Endothelial cell of coronary artery (primary cell): ENCODE data around the gene SELENOI. TPM values are rescaled to one million over a fixed set of nuclear protein-coding genes. Genes with fewer than 3 reads are reported as not detected.

Source experiments
- total RNA-seq: library from RNA; depleted of rRNA; stranded (reverse); fragments of >200 nt; gene quantifications from 2 replicates; pipeline ENCODE4 v1.2.3, GENCODE V29; 2014

Gene SELENOI, protein sequence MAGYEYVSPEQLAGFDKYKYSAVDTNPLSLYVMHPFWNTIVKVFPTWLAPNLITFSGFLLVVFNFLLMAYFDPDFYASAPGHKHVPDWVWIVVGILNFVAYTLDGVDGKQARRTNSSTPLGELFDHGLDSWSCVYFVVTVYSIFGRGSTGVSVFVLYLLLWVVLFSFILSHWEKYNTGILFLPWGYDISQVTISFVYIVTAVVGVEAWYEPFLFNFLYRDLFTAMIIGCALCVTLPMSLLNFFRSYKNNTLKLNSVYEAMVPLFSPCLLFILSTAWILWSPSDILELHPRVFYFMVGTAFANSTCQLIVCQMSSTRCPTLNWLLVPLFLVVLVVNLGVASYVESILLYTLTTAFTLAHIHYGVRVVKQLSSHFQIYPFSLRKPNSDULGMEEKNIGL
- total RNA-seq = 13.5 and 14.0 TPM in 2 replicates

GRCh38 chr2:26345545-26346453, at the start of gene SELENOI:
SELENOI (plus strand) TSS chr2:26346143; CDS start chr2:26346233, 90 bp downstream.

DNA sequence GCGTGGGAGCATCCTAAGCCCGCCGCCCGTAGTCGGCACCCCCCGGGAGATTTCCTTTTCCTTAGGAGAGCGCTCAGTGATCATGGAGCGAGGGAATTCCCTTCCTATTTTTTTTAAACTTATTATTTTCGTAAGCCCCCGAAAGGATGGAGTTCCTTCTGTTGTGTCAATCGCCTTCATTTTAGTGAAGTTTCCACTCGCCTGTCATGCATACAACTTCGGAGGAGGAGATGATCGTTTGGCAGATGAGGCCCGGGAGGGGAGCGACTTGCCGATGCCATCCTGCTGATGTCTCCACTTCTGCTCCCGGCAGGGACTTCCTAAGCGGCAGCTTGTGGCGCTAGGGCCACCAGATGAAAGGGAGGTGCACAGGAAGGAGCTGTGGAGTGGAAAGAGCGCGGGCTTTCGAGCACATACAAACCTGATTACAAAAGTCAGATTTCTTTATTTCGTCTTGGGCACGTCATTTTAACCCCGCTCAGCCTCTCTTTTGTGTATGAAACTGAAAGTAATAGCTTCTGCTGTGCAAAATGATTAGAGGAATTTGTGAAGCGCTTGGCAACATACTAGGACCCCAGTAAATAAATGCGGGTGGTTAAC, 611 bp downstream of the SELENOI start, which contains the start of gene ADGRF3:
ADGRF3 (minus strand) TSS at position 336 of the 600 bp plus-strand sequence. CDS start 555 bp downstream, outside the sequence.

GRCh38 chr2:26401739-26402541, 56.0 kb downstream of the SELENOI start, which contains the start of gene DRC1:
DRC1 (plus strand) TSS chr2:26401920; CDS start chr2:26401990, 70 bp downstream.

Other genes starting within 250 kb of the SELENOI start
- gene GAREM2, start 173.1 kb upstream of the SELENOI start, total RNA-seq = 0.63 and 1.0 TPM in 2 replicates
- 153 and 187 TPM in 2 replicates for gene HADHA, start 101.5 kb upstream of the SELENOI start, total RNA-seq
- 91.4 and 118 TPM in 2 replicates for gene HADHB, start 101.2 kb upstream of the SELENOI start, total RNA-seq
- gene ADGRF3, start 646 bp downstream of the SELENOI start, total RNA-seq = under 0.01 TPM in 1 of 2 replicates, not detected in the other
- gene DRC1, start 55.8 kb downstream of the SELENOI start, total RNA-seq = 0.27 TPM in 1 of 2 replicates, not detected in the other
- gene OTOF, start 132.0 kb downstream of the SELENOI start, total RNA-seq = 0.09 TPM in 2 replicates